Epithelial cell of proximal tubule (primary cell): ENCODE measurements around the gene MRPS27. TPM values are rescaled to one million over a fixed set of nuclear protein-coding genes. Genes with fewer than 3 reads are reported as not detected.

Experiments
- DNase-seq: peaks from one replicate; pipeline ENCODE4 v3.0.0-alpha.2; 2011; ENCODE audit warnings: low read depth
- H3K4me3 ChIP-seq: 2 replicates; pipeline ENCODE4 v1.5.1; 2011; ENCODE audit warnings: low read depth, mild to moderate bottlenecking, low read length
- CTCF ChIP-seq: conservative IDR thresholded peaks from 2 replicates; pipeline ENCODE4 v1.5.1; 2012; ENCODE audit warnings: low read depth, mild to moderate bottlenecking, low read length
- total RNA-seq: library from RNA; depleted of rRNA; stranded (reverse); fragments of >200 nt; gene quantifications from 2 replicates; pipeline ENCODE4 v1.2.3, GENCODE V29; 2015

The MRPS27 gene
- total RNA-seq, 1 donor from 2014 or later, result 54.4 TPM

DNA sequence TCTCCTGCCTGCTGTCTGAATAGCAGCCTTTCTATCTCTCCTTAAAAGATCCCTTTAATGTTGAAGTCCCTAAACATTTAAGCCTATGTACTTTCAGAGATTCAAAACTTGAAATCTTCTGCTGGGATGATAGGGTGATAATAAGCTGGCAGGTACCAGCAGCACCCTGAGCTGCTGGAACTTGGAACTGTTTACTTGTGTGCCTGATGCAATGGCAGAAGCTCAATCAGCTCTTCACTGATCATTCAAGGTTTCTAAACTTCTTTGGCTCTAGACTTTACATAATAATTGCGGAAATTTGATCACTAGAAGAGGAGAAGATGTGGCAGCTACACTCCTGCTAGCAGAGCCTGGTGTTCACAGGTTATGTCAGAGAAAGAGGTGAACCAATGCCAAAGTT is 27.6 kb downstream of the MRPS27 start:
- H3K4me3 ChIP-seq, result no peak overlapping the region
- no peak for DNase-seq
- TF ChIP-seq CTCF, result no peak

GRCh38 chr5:72291601-72292000 is 28.4 kb downstream of the MRPS27 start:
- TF ChIP-seq CTCF, result no peak
- DNase-seq, result no peak

GRCh38 chr5:72290356-72291133 is 29.5 kb downstream of the MRPS27 start:
- no peak for DNase-seq
- TF ChIP-seq CTCF, result no peak
- no peak overlapping the region for H3K4me3 ChIP-seq

More at GRCh38 chr5:72291601-72292000, 28.4 kb downstream of the MRPS27 start:
- H3K4me3 ChIP-seq, result no peak overlapping the region

GRCh38 chr5:72288924-72289323 is 31.1 kb downstream of the MRPS27 start:
- H3K4me3 ChIP-seq, result no peak overlapping the region
- no peak for DNase-seq
- TF ChIP-seq CTCF, result no peak

DNA sequence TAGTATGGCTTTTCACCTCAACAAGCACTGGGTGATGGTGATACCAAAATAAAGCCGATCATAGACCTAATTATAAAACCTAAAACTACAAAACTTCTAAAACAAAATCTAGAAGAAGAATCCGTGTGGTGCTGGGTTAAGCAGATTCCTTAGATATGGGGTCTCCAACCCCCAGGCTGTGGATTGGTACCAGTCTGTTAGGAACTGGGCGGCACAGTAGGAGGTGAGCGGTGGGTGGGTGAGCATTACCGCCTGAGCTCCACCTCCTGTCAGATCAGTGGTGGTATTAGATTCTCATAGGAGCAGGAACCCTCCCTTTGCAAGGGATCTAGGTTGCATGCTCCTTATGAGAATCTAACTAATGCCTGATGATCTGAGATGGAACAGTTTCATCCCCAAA is 33.2 kb downstream of the MRPS27 start:
- DNase-seq, result no peak
- TF ChIP-seq CTCF, result no peak
- no peak overlapping the region for H3K4me3 ChIP-seq

DNA sequence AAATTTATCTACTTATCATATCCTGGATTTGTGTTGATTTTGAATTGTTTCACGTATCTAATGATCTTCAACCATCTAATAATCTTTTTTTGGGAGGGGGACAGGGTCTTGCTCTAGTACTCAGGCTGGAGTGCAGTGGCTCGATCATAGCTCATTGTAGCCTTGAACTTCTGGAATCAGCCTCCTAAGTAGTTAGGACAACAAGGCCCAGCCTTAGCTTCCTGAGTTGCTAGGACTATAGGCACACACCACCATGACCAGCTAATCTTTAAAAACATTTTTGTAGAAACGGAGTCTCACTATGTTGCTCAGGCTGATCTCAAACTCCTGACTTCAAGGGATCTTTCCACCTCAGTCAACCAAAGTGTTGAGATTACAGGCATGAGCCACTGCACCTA is 34.6 kb downstream of the MRPS27 start:
- TF ChIP-seq CTCF, result no peak
- no peak for DNase-seq
- H3K4me3 ChIP-seq, result no peak overlapping the region

DNA sequence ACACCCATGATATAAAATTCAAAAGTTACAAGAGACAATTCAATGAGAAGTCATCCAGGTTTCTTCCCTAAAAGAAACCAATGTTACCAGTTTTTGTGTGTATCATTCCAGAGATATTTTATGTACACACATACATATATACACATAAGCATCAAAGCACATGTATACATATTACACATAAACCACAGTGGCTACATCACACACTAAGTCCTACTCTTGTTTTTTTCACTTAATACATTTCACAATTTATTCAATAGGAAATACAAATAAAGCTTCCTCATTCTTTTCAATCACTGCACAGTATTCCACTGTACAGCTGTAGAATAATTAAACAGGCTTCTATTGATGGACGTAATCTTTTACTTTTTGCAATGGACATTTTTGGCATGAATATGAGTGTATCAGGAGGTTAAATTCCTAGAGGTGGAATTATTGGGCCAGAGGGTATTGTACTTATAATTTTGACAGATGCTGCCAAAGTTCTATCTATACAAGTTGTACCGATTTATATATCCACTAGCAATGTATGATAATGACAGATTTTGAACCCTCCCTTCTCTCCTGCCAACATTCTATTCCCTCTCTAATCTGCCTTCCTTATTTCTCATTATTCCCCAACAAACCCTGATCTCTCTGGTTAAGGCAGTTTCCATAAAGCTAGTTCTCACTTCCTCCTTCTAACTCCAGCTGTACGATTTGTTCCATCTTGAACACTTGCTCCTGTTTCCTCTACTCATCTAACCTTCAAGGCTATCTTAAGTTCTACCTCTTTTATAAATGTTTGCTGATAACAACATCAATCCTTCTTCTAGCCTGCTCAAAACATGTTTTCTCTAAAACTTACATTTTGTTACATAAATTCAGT is 35.2 kb downstream of the MRPS27 start:
- DNase-seq, result no peak
- TF ChIP-seq CTCF, result no peak
- no peak overlapping the region for H3K4me3 ChIP-seq
